ENCODE data around the gene CYTH1. TPM values are rescaled to one million over a fixed set of nuclear protein-coding genes. Genes with fewer than 3 reads are reported as not detected.

The CYTH1 gene
- total RNA-seq, 1 experiment from 2014 or later, result 20.0 TPM

GRCh38 chr17:78759203-78759968 is 22.7 kb downstream of the CYTH1 start:
- POLR2A ChIA-PET, result no interaction called here
- TF ChIP-seq ZBTB43 (CRISPR knock-in tag; IDR thresholded peaks at IDR 0.05) (no peak), ZNF671 (CRISPR knock-in tag; IDR thresholded peaks at IDR 0.05) (no peak), KAT7 (CRISPR knock-in tag; IDR thresholded peaks at IDR 0.05; ENCODE audit: borderline replicate concordance) (no peak), EMX1 (CRISPR knock-in tag; IDR thresholded peaks at IDR 0.05) (no peak), TEAD4 (CRISPR knock-in tag; IDR thresholded peaks at IDR 0.05) (no peak), ZNF138 (CRISPR knock-in tag; conservative IDR thresholded peaks at IDR 0.05) (no peak), SMAD4 (CRISPR knock-in tag; IDR thresholded peaks at IDR 0.05) (no peak), MAX (CRISPR knock-in tag; IDR thresholded peaks at IDR 0.05) (no peak), NFE2L1 (CRISPR knock-in tag; IDR thresholded peaks at IDR 0.05) (no peak), SMAD3 (CRISPR knock-in tag; IDR thresholded peaks at IDR 0.05; ENCODE audit: borderline replicate concordance) (no peak), FOXP1 (CRISPR knock-in tag; IDR thresholded peaks at IDR 0.05; ENCODE audit: borderline replicate concordance) (no peak), IRF2 (CRISPR knock-in tag; IDR thresholded peaks at IDR 0.05; ENCODE audit: borderline replicate concordance, low read depth) (no peak)
- TF ChIP-seq, protein P1, sequence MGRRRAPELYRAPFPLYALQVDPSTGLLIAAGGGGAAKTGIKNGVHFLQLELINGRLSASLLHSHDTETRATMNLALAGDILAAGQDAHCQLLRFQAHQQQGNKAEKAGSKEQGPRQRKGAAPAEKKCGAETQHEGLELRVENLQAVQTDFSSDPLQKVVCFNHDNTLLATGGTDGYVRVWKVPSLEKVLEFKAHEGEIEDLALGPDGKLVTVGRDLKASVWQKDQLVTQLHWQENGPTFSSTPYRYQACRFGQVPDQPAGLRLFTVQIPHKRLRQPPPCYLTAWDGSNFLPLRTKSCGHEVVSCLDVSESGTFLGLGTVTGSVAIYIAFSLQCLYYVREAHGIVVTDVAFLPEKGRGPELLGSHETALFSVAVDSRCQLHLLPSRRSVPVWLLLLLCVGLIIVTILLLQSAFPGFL (CRISPR knock-in tag; IDR thresholded peaks at IDR 0.05; ENCODE audit: borderline replicate concordance), result no peak
- no peaks in the 10 kb centered on the region for H3K36me3 Mint-ChIP-seq
- no peak overlapping the region for H3K27ac Mint-ChIP-seq
- CTCF ChIA-PET, result no interaction called here
- ATAC-seq, result no peak
- H3K9me3 Mint-ChIP-seq, result 0 out of 2 replicates have a peak, but pooled peaks cover 5% of the 10 kb centered on the region
- no peak overlapping the region for H3K4me3 Mint-ChIP-seq
- peaks cover 6% of the 10 kb centered on the region for H3K4me1 Mint-ChIP-seq
- H3K27me3 Mint-ChIP-seq (ENCODE audit: low read depth), result no peaks in the 10 kb centered on the region
- DNase-seq (ENCODE audit: low spot score), result no peak

DNA sequence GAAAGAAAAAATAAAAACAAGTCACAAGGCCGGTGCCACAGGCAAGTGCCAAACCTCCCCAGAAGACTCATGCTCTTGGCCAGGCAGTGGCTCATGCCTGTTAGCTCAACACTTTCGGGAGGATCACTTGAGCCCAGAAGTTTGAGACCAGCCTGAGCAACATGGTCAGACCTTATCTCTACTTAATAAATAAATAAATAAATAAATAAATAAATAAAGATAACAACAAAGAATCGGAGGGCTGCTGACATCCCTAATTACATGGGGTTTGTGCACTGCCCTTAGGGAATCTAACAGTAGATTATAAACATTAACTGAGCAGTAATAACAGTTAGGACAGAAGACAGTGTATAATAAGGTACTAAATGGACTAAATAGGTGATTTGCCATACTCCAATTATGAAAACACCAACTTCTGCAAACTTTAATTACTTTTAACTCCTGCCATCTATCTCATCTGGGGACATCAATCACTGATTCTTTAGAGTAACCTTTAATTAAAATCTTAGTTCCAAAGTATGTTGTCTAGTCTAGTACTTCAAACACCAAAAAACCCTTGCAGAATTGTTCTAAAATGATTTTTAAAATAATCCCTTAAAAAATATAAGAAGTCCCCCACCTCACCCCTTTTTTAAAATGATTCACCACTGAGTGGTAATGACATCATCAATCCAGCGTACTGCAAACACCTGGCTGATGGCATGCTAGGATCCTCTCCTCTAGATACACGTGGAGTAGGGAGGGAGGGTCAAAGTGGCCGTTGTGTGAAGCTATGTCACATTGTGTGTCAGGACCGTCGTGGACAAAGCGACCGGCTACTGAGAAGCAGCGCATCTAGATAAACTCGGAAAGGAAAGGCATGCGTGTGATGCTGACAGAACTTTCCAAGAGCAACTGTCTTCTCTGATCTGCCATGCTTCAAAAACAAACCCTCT is 28.5 kb downstream of the CYTH1 start:
- ATAC-seq (no peak), DNase-seq (ENCODE audit: low spot score) (no peak)
- Mint-ChIP-seq H3K27ac (no peak overlapping the region), H3K4me1 (peaks cover 5% of the 10 kb centered on the region), H3K36me3 (no peaks in the 10 kb centered on the region), H3K27me3 (ENCODE audit: low read depth) (no peaks in the 10 kb centered on the region), H3K4me3 (no peak overlapping the region), H3K9me3 (no peaks in the 10 kb centered on the region)
- ChIA-PET CTCF (no interaction called here), POLR2A (no interaction called here)
- TF ChIP-seq NR2C2 (CRISPR knock-in tag; IDR thresholded peaks at IDR 0.05), result no peak
- TF ChIP-seq ZNF532 (CRISPR knock-in tag; IDR thresholded peaks at IDR 0.05; ENCODE audit: borderline replicate concordance), result no peak
- no peak for TF ChIP-seq ERG (CRISPR knock-in tag; IDR thresholded peaks at IDR 0.05)
- no peak for TF ChIP-seq ATF1 (CRISPR knock-in tag; IDR thresholded peaks at IDR 0.05)
- TF ChIP-seq, protein P2, sequence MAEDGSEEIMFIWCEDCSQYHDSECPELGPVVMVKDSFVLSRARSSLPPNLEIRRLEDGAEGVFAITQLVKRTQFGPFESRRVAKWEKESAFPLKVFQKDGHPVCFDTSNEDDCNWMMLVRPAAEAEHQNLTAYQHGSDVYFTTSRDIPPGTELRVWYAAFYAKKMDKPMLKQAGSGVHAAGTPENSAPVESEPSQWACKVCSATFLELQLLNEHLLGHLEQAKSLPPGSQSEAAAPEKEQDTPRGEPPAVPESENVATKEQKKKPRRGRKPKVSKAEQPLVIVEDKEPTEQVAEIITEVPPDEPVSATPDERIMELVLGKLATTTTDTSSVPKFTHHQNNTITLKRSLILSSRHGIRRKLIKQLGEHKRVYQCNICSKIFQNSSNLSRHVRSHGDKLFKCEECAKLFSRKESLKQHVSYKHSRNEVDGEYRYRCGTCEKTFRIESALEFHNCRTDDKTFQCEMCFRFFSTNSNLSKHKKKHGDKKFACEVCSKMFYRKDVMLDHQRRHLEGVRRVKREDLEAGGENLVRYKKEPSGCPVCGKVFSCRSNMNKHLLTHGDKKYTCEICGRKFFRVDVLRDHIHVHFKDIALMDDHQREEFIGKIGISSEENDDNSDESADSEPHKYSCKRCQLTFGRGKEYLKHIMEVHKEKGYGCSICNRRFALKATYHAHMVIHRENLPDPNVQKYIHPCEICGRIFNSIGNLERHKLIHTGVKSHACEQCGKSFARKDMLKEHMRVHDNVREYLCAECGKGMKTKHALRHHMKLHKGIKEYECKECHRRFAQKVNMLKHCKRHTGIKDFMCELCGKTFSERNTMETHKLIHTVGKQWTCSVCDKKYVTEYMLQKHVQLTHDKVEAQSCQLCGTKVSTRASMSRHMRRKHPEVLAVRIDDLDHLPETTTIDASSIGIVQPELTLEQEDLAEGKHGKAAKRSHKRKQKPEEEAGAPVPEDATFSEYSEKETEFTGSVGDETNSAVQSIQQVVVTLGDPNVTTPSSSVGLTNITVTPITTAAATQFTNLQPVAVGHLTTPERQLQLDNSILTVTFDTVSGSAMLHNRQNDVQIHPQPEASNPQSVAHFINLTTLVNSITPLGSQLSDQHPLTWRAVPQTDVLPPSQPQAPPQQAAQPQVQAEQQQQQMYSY (CRISPR knock-in tag; IDR thresholded peaks at IDR 0.05), result no peak
- no peak for TF ChIP-seq KAT7 (CRISPR knock-in tag; IDR thresholded peaks at IDR 0.05; ENCODE audit: borderline replicate concordance)

Measured in WTC11 (cell line).